Measurements from ENCODE around the gene CLPTM1L.

DNA sequence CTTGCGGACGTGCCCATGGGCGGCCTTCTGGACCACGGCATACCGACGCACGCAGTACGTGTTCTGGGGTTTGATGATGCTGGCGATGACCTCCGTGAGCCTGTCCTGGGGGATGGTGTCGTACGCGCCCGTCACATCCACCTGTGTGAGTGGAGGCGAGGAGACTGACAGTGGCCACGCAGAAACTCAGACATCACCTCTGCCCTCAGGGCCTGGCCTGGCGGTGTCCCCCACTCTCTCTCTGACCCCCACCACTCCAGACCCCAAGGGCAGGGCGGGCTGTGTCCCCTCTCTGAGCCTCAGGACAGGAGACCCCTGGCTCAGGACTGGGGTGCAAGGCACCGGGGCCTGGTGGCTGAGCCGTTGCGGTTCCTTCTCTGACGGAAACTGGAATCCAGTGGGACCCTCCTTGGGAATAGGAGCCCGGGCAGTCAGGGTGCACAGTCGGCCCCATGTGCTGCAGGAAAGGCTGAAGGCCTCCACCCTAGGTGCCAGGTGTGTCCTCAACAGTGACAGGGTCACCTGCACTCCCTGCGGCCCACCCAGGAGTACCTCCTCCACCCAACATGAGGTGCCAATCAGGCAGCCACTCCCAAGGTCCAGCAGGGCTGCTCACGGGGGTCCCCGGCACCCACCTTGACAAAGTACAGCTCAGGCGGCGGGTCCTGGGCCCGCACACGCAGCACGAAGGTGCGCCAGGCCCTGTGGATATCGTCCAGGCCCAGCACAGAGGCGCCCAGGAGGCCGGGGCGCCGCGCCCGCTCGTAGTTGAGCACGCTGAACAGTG lies 66.0 kb downstream of the CLPTM1L start:
- TF ChIP-seq POLR2A (IDR thresholded peaks at IDR 0.05; ENCODE audit: low read length): no peak
- TF ChIP-seq GATA1 (IDR thresholded peaks at IDR 0.05; ENCODE audit: low read depth, low read length): no peak
